Fibroblast of skin of back (primary cell): ENCODE measurements around the gene SGIP1.
"Not testable (repeated sequence)": the region's sequence is repeated elsewhere in the genome, so short reads cannot be mapped to it uniquely, and the experiment has no call there.

ENCODE experiments used
- DNase-seq: peaks from one replicate; pipeline ENCODE4 v3.0.0-alpha.2; 2013

The SGIP1 gene

DNA sequence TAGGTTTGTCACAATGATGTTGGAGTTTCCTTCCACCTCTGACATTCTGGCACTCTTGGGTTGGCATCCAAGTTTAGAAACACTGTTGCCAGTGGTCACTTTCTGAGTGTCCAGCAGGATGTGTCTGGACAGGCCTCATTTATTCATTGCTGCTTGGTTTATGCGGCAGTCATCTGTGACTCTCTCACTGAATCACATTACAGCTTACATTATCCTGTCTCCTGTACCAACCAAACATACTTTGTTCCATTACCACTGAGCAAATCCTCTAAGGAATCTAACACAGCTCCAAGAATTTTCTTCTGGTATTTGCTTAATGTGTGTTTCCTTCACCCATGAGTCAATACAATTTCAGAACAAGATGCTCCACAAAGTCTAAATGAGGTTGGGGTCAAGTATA, 19.9 kb downstream of the SGIP1 start:
- DNase-seq = peak; percentile 54

DNA sequence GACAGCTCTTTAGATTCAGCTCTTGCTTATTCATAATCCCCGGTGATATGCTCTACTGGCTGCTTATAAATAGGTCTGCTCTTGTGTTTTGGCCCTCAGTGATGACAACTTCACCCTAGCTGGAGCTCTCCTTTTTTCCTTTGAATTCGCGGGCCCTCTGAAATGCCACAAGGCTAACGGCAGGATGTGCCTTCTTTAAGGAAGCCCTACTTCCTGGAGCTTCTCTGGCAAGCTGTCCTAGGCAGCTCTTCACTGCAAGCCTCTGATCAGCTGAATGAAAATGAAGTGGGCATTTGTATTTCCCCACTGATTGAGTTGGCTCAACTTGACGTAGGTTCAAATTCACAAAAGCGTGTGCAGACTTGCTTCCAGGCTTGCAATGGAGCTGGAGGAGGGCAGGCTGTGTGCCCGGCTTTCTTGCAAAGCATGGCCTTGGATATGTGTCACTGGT, 22.2 kb downstream of the SGIP1 start:
- no peak for DNase-seq

DNA sequence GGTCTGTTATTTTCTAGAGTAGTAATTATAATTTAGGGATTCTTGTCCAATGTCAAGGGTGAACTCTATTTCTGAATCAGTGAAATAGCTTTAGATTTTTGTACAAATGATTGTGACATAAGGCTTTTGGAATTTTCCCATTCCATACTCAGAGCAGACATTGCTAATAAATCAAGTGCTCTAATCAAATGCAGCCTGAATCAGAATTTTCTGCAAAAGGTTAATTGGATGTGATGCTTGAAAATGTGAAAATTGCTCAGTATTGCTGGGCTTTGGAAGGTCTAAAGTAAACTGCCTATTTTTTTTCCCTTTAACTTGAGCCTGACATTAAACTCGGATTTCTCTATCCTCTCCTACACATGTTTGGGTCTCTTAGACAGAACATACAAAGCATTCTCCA, 23.2 kb downstream of the SGIP1 start:
- peak; percentile 43 for DNase-seq

DNA sequence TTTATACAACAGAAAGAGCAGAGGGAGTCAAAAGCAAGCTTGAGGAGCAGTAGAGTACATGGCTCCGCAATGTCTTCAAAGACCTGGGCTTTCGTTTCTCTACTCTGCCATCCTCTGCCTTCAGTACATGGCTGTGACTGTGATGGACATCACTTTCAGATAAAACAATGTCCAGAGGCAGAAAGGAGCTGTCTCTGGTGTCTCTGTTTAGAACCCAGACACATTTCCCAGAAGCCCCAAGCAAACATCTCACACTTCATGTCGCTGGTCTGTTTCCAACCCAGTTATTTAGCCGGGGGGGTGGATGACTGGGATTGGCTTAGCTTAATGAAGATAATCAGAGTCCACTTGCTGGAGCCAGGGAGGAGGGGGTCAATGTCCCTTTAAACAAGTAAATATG, 25.6 kb downstream of the SGIP1 start:
- DNase-seq = no peak

DNA sequence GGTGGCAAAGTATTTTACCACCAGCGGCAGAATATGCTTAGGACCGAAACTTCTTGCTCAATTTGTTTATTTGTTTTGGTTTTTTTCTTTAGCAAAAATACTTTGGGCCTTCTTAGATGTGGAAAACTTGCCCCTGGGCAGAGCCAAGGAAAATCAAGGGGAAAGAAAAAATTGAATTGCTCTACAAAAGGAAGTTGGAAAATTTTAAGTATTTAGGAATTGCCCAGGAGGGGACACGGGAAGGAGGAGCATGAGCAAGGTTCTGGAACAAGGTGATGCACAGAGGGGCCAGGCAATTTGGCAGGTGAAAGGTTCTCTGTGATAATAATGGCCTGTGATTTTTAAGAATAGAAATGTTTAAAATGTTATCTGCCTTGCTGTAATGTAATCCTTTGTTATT, 28.6 kb downstream of the SGIP1 start:
- no peak for DNase-seq

DNA sequence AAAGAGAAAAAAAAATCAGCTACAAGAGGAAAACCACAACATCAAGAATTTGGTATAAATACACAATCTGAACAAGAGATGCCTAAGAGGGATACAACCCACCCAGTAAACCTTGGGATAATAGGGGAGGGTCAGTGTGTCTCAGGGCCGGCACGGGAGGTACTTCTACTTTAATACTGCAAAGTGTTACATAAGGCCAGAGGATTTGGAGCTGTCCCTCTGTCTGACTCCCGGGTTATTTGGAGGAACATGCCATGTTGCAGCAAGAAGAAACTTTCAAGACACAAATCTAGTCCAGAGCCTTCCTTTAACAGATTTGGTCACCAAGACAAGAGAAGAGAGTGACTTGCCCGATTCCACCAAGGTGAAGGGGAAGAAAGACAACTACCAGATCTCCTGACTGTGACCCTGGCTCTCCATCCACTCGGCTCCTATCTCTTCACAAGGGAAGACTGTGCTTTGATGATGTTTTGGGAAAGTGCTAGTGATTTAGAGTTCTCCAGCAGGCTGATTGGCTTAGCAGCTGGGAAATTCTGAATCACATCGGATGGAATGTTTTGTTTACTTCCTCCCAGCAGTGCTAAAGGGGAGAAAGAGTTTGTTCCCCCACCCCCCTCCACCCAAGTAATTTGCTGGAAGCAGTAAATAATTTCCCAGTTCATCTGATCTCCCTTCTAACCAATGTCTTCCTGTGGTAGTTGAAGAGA, 29.3 kb downstream of the SGIP1 start:
- DNase-seq = peak; percentile 94

DNA sequence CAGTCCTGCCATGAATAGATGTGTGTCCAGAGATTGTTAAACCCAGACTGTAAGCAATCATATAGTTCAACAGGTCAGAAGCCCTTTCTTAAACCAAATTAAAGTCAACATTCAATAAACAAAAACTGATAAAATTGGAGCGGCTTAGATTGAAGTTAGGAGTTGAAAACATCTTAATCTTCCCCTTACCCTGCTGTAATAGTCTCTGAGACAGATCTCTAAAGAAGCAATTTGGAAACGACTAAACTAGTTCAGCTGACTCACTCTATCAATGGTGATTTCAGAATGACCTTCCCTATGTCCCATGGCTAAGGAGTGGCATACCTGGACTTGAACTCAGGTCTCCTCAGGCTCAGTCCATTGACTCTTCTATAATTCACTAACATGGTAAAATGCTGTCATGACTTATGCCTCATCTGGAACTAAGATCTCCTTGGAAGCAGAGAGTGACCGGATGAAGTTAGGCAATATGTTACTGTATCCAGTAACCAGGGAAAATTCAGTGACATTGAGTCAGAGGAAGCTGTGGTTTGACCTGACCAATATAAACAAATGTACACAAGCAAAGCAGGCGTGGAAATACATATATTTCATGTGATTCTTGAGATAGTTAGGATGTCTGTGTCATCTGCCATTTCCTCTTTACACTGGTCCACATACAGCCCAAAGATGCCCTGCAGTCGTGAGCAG, 30.1 kb downstream of the SGIP1 start:
- peak; percentile 99 for DNase-seq

DNA sequence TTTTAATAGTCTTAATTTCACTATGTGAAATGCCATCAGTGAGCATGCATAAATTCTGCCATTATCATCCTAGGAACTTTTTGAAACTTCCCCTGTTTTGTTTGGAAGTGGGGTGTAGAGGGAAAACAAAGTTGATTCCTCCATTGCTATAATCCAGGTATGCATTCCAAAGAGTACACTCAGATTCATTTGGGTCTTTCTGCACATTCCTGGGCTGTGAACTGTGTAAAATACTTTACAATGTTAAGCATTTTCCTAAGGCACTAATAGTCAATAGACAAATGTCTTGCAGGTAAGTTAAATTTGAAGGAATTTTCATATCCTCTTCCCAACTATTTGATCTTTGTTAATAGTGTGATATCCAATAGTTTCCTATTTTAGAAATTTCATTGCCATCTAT, 36.2 kb downstream of the SGIP1 start:
- peak; percentile 15 for DNase-seq

DNA sequence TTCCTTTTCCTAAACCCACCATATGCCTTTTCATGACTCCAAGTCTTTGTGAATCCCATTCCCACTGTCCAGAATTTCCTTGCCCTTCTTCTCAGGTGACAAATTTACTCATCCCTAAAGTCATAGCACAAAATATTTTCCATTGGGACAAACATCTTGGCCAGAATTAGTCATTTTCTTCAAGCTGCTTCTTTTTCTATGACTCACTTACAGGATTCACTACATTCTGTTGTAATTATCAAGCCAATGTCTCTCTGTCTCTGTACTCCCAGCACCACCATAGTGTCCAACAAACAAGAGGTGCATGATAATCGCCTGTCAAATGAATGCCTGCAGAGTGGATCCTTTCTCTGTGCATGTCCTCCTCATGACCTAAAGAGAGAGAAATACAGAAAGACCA, 37.8 kb downstream of the SGIP1 start:
- peak; percentile 85 for DNase-seq

DNA sequence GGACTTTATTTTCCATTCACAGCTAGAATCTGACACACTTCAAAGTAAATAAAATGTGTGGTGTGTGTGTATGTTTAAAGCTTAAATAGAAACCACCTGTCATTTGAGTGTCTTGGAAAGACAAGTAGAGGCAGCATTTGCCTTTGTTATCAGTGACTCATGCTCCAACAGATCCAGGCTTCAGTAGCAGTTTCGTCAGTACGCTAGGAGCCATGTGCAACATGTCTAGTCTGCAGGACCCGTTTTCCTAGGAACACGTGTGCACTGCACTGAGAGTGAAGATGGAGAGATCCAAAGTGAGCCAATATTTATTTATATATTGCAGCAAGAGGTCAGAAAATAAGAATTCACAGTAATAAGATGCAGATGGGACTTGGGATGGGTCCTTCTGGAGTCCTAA, 41.8 kb downstream of the SGIP1 start:
- peak; percentile 70 for DNase-seq

DNA sequence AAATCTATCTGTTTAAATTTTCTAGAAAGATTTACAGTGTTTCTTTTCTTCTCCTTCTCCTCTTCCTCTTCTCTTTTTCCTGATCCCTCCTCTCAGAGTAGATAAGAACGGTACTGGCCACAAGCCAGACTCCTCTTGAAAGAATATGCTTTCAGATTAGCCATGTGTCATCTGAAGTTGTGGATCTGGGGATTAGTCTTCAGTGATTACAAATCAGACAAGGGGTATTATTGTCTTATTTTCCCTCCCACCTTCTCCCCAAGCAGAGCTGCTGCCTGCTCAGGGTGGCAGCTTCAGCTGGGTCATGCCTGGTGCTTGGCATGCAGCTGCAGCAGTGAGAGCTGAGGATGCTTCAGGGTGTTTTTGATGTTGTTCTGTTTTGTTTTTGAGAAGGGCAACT, 42.7 kb downstream of the SGIP1 start:
- peak; percentile 40 for DNase-seq

DNA sequence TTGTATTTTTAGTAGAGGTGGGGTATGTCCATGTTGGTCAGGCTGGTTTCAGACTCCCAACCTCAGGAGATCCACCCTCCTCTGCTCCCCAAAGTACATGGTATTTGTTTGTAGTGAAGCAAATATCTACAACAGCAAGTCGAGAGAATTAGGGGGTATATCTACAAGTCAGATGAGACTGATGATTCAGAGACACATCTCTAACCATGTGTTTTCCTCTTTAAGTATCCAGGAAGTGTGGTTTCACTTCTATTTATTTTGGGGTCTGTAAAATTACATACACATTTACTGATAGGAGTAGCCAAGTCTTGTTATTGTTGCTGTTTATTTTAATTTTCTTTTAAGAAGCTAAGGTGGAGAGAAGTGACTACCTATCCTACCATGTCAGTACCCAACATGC, 44.9 kb downstream of the SGIP1 start:
- DNase-seq = no peak

DNA sequence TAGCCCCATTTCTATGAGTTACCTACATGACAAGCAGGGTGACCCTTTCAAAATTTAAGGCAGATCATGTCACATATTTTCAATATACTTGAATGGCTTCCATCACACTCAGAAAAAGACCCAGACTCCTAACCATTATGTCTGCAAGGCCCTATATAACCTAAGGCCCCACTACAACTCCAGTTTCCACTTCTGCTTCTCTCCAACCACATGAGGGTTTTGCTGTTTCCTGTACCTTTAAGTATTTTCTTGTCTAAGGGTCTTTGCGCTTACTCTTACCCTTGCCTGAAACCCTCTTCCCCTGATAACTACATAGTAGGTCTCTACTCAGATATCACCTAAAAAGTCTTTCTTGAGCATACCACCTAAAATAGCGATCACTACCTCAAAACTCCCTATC, 46.1 kb downstream of the SGIP1 start:
- no peak for DNase-seq

DNA sequence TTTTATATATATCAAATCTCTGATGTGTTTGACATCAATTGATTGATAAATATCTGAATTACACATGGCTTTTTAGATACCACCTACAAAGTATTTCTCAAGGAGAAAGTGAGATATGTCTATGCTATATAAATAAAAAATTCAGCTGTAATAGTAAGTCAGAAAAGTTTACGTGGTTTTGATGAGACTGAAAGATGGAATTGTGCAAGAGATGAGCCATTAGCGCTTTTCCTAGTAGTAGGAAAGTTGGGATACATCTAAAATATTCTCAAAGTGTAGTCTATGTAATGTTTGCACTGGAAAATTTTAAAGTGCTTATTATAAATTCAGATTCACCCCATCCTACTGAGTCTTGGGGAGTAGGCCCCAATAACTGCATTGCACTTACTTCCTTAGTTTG, 49.1 kb downstream of the SGIP1 start:
- no peak for DNase-seq

DNA sequence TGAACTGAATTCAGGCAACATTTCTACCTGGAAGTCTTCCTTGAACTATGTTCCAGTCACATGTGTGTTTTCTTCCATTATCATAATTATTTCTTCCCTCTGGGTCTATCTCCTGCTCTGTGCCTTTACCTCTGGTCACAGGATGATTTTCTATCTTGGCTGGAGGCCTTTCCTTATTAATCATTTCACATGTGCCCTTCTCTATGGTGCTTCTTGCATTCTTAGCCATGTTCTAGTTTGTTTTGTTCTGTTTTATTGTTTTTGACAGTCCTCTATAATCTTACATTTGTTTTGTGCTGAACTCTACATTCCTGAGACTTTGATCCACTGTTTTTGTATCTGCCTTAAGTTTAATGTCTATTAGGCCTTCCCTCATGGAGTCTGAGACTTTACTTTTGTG, 51.0 kb downstream of the SGIP1 start:
- DNase-seq = no peak

DNA sequence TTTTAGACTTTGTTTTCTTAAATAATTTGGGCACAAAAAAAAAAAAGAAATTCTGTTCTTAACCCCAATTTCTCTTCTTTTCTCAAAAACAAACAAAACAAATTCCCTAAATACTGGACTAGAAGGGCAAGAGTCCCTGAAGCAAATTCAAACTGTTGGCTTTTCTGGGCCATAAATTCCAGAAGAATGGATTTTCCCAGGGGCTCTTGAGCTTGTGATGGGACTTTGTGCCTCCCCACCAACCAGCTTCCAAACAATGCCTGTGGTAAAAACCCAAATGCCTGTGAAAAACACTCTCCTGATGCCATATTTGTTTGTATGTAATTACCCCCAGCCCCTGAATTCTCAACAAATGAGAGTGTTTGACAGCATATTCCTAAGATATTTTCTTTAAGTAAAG, 55.4 kb downstream of the SGIP1 start:
- no peak for DNase-seq

DNA sequence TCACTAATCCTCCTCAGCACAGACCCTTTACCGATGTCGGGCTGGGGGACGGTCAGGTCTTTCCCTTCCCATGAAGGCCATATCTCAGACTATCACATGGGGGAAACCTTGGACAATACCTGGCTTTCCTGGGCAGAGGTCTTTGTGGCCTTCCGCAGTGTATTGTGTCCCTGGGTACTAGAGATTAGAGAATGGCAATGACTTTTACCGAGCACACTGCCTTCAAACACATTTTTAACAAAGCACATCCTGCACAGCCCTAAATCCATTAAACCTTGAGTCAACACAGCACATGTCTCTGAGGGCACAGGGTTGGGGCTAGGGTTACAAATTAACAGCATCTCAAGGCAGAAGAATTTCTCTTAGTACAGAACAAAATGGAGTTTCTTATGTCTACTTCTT, 58.2 kb downstream of the SGIP1 start:
- not testable (repeated sequence) for DNase-seq

DNA sequence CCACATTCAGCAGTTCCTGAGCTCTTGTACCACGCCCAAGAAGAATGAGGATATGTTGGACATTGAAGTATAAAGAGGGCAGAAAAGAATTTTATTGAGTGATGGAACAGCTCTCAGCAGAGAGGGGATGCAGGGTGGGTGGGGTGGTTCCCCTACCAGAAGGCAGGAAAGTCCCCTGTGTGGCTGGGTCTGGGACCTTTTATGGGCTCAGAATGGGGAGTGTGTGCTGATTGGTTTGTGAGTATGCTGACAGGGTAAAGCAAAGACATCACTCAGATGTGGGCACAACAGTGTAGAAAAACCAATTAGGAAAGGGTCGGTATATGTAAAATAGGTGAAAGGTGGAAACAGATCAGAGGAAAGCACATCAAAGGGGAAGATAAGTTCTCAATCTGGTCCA, 62.2 kb downstream of the SGIP1 start:
- DNase-seq = no peak

DNA sequence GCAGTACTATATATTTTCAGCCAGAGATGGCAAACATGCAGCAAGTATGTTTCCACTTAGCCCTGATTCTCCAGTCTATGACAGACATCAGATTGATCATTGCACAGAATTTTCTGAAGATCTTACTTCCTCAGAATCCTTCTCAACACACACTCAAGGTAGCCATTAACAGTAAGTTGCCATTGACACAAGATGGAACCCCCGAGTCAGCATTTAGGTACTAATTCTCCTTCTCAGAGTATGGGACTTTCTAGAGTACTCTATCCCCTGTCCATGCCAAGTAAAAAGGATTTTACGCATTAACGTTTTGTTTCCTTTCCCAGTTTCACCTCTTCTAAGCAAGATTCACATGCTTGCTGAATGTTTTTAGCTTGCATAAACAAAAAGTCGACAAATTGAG, 63.5 kb downstream of the SGIP1 start:
- DNase-seq = no peak

DNA sequence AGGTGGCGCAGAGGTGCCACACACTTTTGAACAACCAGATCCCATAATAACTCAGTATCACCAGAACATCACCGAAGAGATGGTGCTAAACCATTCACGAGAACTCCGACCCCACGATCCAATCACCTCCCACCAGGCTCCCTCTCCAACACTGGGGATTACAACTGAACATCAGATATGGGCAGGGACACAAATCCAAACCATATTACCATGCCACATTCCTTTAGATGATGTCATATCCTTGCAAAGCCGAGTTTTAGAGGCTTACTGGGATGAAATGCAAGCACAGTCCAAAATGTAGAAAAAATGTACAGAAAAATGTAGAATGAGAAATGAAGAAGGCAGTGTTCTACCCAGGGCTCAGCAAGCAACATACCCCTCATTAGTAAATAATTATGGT, 64.7 kb downstream of the SGIP1 start:
- DNase-seq = peak; percentile 94

DNA sequence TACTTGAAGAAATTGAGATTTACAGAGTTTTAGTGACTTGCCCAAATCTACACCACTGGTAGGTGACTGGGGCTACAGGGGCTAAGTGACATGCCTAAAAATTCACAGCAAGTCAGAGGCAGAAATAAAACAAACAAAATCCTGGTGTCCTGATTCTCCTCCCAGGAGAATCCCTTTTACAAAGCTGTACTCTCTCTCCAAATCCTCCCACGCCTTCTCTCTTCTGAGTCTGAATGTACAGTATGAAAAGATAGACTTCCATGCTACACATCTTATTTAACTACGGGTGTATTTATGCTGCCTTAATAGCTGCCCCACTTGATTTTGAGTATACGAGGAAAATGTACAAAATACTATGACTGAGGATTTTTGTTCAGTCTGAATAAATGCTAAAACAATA, 65.4 kb downstream of the SGIP1 start:
- DNase-seq = peak; percentile 27

DNA sequence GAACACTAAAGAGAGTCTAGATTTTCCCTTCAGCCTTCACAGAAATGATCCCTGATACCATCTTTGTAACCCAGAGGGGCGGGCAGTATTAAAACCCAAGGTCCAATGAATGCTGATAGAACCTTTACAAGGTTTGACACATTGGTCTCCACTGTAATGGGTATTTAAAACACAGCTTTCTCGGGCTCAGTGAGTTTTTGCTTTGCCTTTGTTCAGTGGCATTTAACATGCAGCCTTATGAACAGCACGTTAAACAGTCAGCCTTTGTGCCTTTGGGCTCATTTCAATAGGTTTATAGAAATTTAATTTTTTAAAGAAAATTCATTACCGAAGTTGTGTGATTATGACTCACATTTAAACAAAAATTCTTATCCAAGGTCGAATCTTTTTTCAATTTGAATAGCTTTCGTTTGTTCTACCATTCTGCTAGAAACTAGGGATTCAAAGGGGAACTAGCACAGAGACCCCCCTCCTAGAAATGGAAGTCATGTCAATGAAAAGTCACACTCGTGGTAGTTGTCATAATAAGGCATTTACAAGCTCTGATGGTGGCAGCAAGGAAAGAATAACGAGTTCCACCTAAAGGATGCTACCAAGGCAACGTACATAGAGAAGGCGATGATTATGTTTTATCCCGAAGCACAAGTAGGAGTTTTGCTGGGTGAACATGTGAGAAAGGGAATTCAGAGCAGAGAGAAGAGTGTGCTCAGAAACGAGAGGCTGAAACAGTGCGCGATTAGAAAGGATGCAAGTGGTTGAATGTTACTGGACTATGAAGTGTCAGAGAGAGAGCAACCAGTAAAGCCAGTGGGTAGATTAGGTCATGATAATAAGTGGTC, 66.2 kb downstream of the SGIP1 start:
- no peak for DNase-seq

DNA sequence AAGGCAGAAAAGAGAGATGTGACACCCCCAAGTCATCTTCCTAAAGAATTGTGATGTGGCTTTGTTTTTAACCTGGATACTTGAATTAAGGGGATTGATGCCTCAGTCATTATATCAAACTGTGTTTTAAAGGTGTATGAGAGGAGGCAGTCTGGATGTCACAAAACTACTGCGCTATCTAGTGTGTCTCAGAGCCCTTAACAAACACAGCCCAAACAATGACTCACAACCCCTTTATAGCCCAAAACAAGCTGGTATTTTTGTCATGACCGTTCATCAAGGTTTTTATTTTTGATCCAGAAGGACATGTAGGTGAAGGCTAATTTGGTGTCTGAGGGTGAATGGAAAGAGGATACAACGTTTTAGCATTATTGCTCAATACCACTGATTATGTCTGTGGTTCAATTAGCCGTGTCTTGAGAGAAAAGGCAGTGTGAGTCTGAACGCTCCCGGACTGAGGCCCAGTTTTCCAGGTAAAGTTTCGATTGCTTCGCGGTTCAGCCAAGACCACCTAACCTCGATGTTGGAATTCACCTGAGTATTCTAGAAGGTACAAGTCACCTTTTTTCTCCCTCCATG, 71.6 kb downstream of the SGIP1 start:
- DNase-seq = no peak
